Measurements from ENCODE around the gene LRR1.

DNA sequence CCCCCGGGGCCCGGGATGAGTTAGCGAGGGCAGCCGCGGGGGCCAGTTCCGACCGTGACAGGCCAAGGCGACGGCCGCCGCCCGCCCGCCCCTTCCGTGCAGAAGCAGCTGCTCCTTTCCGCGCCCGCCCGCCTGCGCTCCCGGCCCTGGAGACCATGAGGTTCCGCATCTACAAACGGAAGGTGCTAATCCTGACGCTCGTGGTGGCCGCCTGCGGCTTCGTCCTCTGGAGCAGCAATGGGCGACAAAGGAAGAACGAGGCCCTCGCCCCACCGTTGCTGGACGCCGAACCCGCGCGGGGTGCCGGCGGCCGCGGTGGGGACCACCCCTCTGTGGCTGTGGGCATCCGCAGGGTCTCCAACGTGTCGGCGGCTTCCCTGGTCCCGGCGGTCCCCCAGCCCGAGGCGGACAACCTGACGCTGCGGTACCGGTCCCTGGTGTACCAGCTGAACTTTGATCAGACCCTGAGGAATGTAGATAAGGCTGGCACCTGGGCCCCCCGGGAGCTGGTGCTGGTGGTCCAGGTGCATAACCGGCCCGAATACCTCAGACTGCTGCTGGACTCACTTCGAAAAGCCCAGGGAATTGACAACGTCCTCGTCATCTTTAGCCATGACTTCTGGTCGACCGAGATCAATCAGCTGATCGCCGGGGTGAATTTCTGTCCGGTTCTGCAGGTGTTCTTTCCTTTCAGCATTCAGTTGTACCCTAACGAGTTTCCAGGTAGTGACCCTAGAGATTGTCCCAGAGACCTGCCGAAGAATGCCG is 22.6 kb downstream of the LRR1 start:
- no peak for TF ChIP-seq POLR2A (IDR thresholded peaks at IDR 0.05)
- TF ChIP-seq, protein P1, sequence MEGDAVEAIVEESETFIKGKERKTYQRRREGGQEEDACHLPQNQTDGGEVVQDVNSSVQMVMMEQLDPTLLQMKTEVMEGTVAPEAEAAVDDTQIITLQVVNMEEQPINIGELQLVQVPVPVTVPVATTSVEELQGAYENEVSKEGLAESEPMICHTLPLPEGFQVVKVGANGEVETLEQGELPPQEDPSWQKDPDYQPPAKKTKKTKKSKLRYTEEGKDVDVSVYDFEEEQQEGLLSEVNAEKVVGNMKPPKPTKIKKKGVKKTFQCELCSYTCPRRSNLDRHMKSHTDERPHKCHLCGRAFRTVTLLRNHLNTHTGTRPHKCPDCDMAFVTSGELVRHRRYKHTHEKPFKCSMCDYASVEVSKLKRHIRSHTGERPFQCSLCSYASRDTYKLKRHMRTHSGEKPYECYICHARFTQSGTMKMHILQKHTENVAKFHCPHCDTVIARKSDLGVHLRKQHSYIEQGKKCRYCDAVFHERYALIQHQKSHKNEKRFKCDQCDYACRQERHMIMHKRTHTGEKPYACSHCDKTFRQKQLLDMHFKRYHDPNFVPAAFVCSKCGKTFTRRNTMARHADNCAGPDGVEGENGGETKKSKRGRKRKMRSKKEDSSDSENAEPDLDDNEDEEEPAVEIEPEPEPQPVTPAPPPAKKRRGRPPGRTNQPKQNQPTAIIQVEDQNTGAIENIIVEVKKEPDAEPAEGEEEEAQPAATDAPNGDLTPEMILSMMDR (IDR thresholded peaks at IDR 0.05) = no peak
